ENCODE measurements around the gene SLC35A3. TPM values are rescaled to one million over a fixed set of nuclear protein-coding genes. Genes with fewer than 3 reads are reported as not detected.

SLC35A3 gene
- total and polyA plus RNA-seq, 2 experiments from 2014 or later = 7.7 to 7.8 TPM

DNA sequence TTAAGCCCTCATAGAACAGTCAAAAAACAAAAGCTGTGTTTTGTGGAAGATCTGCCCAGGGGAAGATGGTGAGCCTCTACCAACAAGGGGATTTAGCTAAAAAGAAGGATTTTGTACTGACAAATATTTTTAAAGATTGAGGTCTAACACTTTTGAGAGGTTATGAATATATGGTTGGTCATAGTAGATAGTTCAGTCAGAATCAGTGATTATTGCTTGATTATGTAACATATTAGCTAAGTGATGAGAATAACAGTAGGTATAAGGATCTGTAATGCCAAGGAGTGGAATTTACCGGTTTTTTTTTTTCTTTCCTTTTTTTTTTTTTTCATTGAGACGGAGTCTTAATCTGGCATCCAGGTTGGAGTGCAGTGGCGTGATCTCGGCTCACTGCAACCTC, 83.9 kb downstream of the SLC35A3 start:
- H3K9me3 ChIP-seq (ENCODE audit: low read depth) = no peaks in the 10 kb centered on the region
- H3K36me3 ChIP-seq = no peaks in the 10 kb centered on the region
- H3K27me3 ChIP-seq = no peaks in the 10 kb centered on the region
- H3K27ac ChIP-seq = no peak overlapping the region
- no peak overlapping the region for H3K4me3 ChIP-seq
- peaks cover 17% of the 10 kb centered on the region for H3K4me1 ChIP-seq (ENCODE audit: low read depth)
- no peak for DNase-seq (ENCODE audit: low read depth in 1 of 2, low spot score in 1 of 2)
- TF ChIP-seq, protein P1, sequence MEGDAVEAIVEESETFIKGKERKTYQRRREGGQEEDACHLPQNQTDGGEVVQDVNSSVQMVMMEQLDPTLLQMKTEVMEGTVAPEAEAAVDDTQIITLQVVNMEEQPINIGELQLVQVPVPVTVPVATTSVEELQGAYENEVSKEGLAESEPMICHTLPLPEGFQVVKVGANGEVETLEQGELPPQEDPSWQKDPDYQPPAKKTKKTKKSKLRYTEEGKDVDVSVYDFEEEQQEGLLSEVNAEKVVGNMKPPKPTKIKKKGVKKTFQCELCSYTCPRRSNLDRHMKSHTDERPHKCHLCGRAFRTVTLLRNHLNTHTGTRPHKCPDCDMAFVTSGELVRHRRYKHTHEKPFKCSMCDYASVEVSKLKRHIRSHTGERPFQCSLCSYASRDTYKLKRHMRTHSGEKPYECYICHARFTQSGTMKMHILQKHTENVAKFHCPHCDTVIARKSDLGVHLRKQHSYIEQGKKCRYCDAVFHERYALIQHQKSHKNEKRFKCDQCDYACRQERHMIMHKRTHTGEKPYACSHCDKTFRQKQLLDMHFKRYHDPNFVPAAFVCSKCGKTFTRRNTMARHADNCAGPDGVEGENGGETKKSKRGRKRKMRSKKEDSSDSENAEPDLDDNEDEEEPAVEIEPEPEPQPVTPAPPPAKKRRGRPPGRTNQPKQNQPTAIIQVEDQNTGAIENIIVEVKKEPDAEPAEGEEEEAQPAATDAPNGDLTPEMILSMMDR (IDR thresholded peaks at IDR 0.05; ENCODE audit: low read depth, low read length) = no peak

GRCh38 chr1:100061681-100062080, 91.9 kb downstream of the SLC35A3 start:
- peaks cover 43% of the 10 kb centered on the region for H3K36me3 ChIP-seq
- no peaks in the 10 kb centered on the region for H3K27me3 ChIP-seq
- no peaks in the 10 kb centered on the region for H3K9me3 ChIP-seq (ENCODE audit: low read depth)
- DNase-seq (ENCODE audit: low read depth in 1 of 2, low spot score in 1 of 2) = no peak
- H3K4me1 ChIP-seq (ENCODE audit: low read depth) = no peaks in the 10 kb centered on the region
- TF ChIP-seq, protein P1 (IDR thresholded peaks at IDR 0.05; ENCODE audit: low read depth, low read length) = no peak
- no peak overlapping the region for H3K4me3 ChIP-seq
- no peak overlapping the region for H3K27ac ChIP-seq

- Histone ChIP-seq H3K4me3 (no peak overlapping the region), H3K27ac (no peak overlapping the region), H3K36me3 (peaks cover 58% of the 10 kb centered on the region), H3K27me3 (no peaks in the 10 kb centered on the region), H3K4me1 (ENCODE audit: low read depth) (no peaks in the 10 kb centered on the region), H3K9me3 (ENCODE audit: low read depth) (no peaks in the 10 kb centered on the region)
- TF ChIP-seq, protein P1 (IDR thresholded peaks at IDR 0.05; ENCODE audit: low read depth, low read length) = no peak
- DNase-seq (ENCODE audit: low read depth in 1 of 2, low spot score in 1 of 2) = peak in 1 of 2 donors; percentile 18
Observed at GRCh38 chr1:100065183-100065968, 95.6 kb downstream of the SLC35A3 start.

DNA sequence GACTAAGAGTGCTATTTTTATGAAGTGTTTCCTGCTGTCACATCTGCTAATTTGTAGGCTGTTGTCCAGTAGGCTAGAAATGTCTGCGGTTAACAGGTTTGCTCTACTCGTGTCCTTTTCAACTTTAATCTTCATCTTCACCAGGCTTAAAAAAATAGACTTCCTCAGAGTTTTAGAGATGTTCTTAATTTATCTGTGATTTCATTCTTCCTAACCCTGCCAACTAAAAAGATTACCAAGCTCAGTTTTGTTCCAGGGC, 96.1 kb downstream of the SLC35A3 start:
- no peak overlapping the region for H3K27ac ChIP-seq
- no peak for DNase-seq (ENCODE audit: low read depth in 1 of 2, low spot score in 1 of 2)
- H3K27me3 ChIP-seq = no peaks in the 10 kb centered on the region
- no peaks in the 10 kb centered on the region for H3K9me3 ChIP-seq (ENCODE audit: low read depth)
- no peak overlapping the region for H3K4me3 ChIP-seq
- TF ChIP-seq, protein P1 (IDR thresholded peaks at IDR 0.05; ENCODE audit: low read depth, low read length) = no peak
- no peaks in the 10 kb centered on the region for H3K4me1 ChIP-seq (ENCODE audit: low read depth)
- peaks cover 57% of the 10 kb centered on the region for H3K36me3 ChIP-seq

GRCh38 chr1:100070201-100070939, 100.6 kb downstream of the SLC35A3 start:
- TF ChIP-seq, protein P1 (IDR thresholded peaks at IDR 0.05; ENCODE audit: low read depth, low read length) = no peak
- no peak for DNase-seq (ENCODE audit: low read depth in 1 of 2, low spot score in 1 of 2)
- H3K4me3 ChIP-seq = no peak overlapping the region
- no peak overlapping the region for H3K27ac ChIP-seq
- H3K36me3 ChIP-seq = peaks cover 33% of the 10 kb centered on the region
- no peaks in the 10 kb centered on the region for H3K4me1 ChIP-seq (ENCODE audit: low read depth)
- no peaks in the 10 kb centered on the region for H3K9me3 ChIP-seq (ENCODE audit: low read depth)
- H3K27me3 ChIP-seq = no peaks in the 10 kb centered on the region

Measured in cardiac muscle cell (in vitro differentiated cells and primary cell).